Activated T-cell treated with anti-CD3 and anti-CD28 coated beads, Interleukin-2, amount 50 U/mL, for 72 hours (primary cell): ENCODE results near the gene ARHGAP27. TPM values are rescaled to one million over a fixed set of nuclear protein-coding genes. Genes with fewer than 3 reads are reported as not detected.

Experiments
- ATAC-seq, 2 donors: fragments of 150-1000 bp; cut with Tn5 transposase; replicated peaks in 1 of 2; 2 replicates each; pipeline ENCODE4 v1.10.0; 2021; ENCODE audit warnings: moderate library complexity in 2 of 2, mild to moderate bottlenecking in 1 of 2
- DNase-seq, 2 donors: peaks; one replicate each; pipeline ENCODE4 v3.0.0; 2021 to 2022; ENCODE audit warnings: mixed read lengths in 1 of 2
- H3K27ac Mint-ChIP-seq: one replicate; pipeline ENCODE4 v1.8.0; 2022; ENCODE audit warnings: mild to moderate bottlenecking, moderate library complexity, mixed read lengths
- H3K27me3 Mint-ChIP-seq: one replicate; pipeline ENCODE4 v1.8.0; 2022; ENCODE audit warnings: low read depth, mixed read lengths
- H3K36me3 Mint-ChIP-seq, 2 donors: one replicate each; pipeline ENCODE4 v1.8.0; 2022; ENCODE audit warnings: mixed read lengths in 2 of 2, mild to moderate bottlenecking in 1 of 2; ENCODE audit not compliant: insufficient read depth in 2 of 2
- H3K4me1 Mint-ChIP-seq: one replicate; pipeline ENCODE4 v1.8.0; 2022; ENCODE audit warnings: low read depth, mixed read lengths
- H3K4me3 Mint-ChIP-seq, 2 donors: one replicate each; pipeline ENCODE4 v1.8.0; 2022; ENCODE audit warnings: mild to moderate bottlenecking in 2 of 2, mixed read lengths in 2 of 2, moderate library complexity in 2 of 2
- H3K9me3 Mint-ChIP-seq, 2 donors: one replicate each; pipeline ENCODE4 v1.8.0; 2022; ENCODE audit warnings: mixed read lengths in 2 of 2
- total RNA-seq, 2 donors: library from RNA; stranded (reverse); gene quantifications; one replicate each; pipeline ENCODE4 v1.2.3, GENCODE V29; 2022

The ARHGAP27 gene
- total RNA-seq, 2 donors from 2014 or later, result 41.4 to 42.6 TPM

DNA sequence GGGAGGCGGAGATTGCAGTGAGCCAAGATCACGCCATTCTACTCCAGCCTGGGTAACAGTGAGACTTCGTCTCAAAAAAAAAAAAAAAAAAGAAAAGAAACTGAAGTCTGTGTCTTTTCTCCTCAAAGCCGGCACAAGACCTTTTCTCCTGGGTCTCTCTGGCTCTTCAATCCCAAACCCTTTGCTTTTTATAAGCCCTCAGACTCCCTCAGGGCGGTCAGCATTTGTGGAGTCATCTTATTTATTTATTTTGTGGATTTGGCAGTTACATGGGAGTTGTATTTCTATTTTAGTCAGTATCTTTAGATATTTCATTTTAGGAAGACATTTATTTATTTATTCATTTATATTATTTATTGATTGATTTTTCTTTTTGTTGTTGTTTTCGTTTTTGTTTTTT lies 58.2 kb downstream of the ARHGAP27 start:
- no peak overlapping the region for H3K4me3 Mint-ChIP-seq
- peaks cover 22% of the 10 kb centered on the region for H3K27me3 Mint-ChIP-seq
- no peak overlapping the region for H3K27ac Mint-ChIP-seq
- DNase-seq (no peak), ATAC-seq (no peak)
- H3K4me1 Mint-ChIP-seq, result peaks cover 25% of the 10 kb centered on the region
- H3K9me3 Mint-ChIP-seq, result no peaks in the 10 kb centered on the region
- H3K36me3 Mint-ChIP-seq, result no peaks in the 10 kb centered on the region

GRCh38 chr17:45372325-45372869 lies 60.3 kb downstream of the ARHGAP27 start:
- Mint-ChIP-seq H3K9me3 (no peaks in the 10 kb centered on the region), H3K27ac (no peak overlapping the region), H3K4me1 (peaks cover 22% of the 10 kb centered on the region), H3K4me3 (peak overlapping the region; percentile 60 to 72), H3K36me3 (no peaks in the 10 kb centered on the region), H3K27me3 (peaks cover 26% of the 10 kb centered on the region)
- ATAC-seq (no peak), DNase-seq (no peak)

- Mint-ChIP-seq H3K4me3 (peak overlapping the region; percentile 60 to 72), H3K9me3 (no peaks in the 10 kb centered on the region), H3K4me1 (peaks cover 22% of the 10 kb centered on the region), H3K27me3 (peaks cover 25% of the 10 kb centered on the region), H3K27ac (no peak overlapping the region), H3K36me3 (no peaks in the 10 kb centered on the region)
- ATAC-seq, result peak; percentile 95 to 97
- peak; percentile 74 to 79 for DNase-seq
Observed at GRCh38 chr17:45371414-45372324, 61.0 kb downstream of the ARHGAP27 start.

DNA sequence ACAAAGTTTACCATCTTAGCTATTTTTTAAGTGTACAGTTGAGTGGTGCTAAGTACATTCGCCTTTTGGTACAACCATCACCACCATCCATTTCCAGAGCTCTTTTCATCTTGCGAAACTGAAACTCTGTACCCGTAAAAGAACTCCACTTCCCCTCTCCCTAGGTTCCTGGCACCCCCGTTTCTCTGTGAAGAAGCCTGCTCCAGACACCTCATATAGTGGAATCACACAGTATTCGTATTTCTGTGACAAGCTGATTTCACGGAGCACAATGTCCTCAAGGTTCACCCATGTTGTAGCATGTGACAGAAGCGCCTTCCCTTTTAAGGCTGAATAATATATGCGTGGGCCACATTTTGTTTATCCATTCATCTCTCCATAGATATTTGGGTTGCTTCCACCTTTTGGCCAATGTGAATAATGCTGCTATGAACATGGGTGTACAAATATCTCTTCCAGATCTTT lies 61.7 kb downstream of the ARHGAP27 start:
- no peak overlapping the region for H3K27ac Mint-ChIP-seq
- peak overlapping the region; percentile 9 to 60 for H3K4me3 Mint-ChIP-seq
- H3K27me3 Mint-ChIP-seq, result peaks cover 25% of the 10 kb centered on the region
- ATAC-seq (no peak), DNase-seq (no peak)
- H3K9me3 Mint-ChIP-seq, result no peaks in the 10 kb centered on the region
- H3K36me3 Mint-ChIP-seq, result no peaks in the 10 kb centered on the region
- peaks cover 22% of the 10 kb centered on the region for H3K4me1 Mint-ChIP-seq

DNA sequence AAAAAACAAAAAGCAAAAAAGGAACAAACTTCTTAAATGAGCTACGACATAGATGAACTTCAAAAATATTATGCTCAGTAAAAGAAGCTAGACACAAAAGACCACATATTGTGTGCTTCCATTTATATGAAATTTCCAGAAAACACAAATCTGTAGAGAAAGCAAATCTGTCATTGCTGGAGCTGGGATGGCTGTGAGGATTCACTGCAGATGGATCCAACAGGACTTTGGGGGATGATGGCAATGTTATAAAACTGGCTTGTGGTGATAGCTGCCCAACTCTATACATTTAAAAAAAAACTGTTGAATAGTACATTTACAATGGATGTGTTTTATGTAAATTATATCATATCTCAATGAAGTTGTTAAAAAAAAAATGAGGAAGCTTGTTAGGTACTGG lies 63.2 kb downstream of the ARHGAP27 start:
- no peaks in the 10 kb centered on the region for H3K36me3 Mint-ChIP-seq
- H3K27me3 Mint-ChIP-seq, result peaks cover 30% of the 10 kb centered on the region
- no peak for ATAC-seq

GRCh38 chr17:45368651-45369050 lies 64.0 kb downstream of the ARHGAP27 start:
- Mint-ChIP-seq H3K9me3 (no peaks in the 10 kb centered on the region), H3K4me3 (no peak overlapping the region), H3K4me1 (peaks cover 22% of the 10 kb centered on the region), H3K27me3 (peaks cover 30% of the 10 kb centered on the region), H3K36me3 (peaks cover 0 to under 1% of the 10 kb centered on the region in 2 donors), H3K27ac (no peak overlapping the region)
- ATAC-seq (no peak), DNase-seq (no peak)

More for the DNA sequence above, 63.2 kb downstream of the ARHGAP27 start:
- Mint-ChIP-seq H3K4me1 (peaks cover 22% of the 10 kb centered on the region), H3K27ac (no peak overlapping the region), H3K9me3 (no peaks in the 10 kb centered on the region), H3K4me3 (no peak overlapping the region)
- DNase-seq, result no peak

DNA sequence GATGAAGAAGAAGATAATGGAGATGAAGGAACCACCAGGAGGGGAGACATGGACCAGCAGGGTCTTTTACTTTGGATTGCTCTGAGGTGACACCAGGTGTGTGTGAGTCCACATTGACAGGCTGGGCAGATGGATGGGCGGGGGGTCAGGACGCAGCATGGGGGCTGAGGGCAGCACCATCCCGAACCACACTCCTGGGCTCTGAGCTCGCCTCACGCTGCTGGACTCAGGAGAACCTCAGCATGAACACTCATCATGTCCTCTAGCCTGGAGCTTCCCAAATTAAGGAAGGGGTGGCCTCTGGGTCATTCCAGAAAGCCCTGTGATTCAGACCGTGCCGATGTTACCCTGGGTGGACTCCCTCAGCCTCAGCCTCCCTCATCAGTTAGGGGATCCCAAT lies 65.5 kb downstream of the ARHGAP27 start:
- Mint-ChIP-seq H3K4me3 (no peak overlapping the region), H3K36me3 (peaks cover 4% of the 10 kb centered on the region in 2 donors), H3K27ac (no peak overlapping the region), H3K27me3 (peaks cover 32% of the 10 kb centered on the region), H3K4me1 (peaks cover 17% of the 10 kb centered on the region), H3K9me3 (peaks cover 0 to 8% of the 10 kb centered on the region in 2 donors)
- ATAC-seq, result no peak
- no peak for DNase-seq

DNA sequence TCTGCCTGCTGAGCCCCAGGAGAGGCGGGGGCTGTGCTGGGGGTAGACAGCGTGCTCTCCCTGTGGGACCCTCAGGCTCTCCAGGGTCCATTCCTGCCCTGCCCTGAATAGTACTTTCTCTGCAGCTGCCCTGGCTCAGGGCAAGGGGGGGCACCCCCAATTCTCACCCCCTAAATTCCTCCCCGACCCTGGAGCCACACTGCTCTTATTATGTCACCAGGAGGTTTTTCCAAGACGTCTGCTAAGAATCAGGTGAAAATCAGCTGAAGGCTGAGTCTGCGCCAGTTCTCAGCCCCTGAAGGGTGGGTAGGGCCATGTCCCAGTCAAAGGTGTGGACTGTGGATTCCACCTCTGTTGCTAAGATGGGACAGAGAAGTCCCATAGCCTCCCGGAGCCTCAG lies 66.0 kb downstream of the ARHGAP27 start:
- peaks cover 4% of the 10 kb centered on the region in 2 donors for H3K36me3 Mint-ChIP-seq
- no peak for ATAC-seq
- peaks cover 0 to 8% of the 10 kb centered on the region in 2 donors for H3K9me3 Mint-ChIP-seq
- H3K27me3 Mint-ChIP-seq, result peaks cover 29% of the 10 kb centered on the region
- H3K27ac Mint-ChIP-seq, result no peak overlapping the region
- peaks cover 12% of the 10 kb centered on the region for H3K4me1 Mint-ChIP-seq
- no peak overlapping the region for H3K4me3 Mint-ChIP-seq
- DNase-seq, result no peak

DNA sequence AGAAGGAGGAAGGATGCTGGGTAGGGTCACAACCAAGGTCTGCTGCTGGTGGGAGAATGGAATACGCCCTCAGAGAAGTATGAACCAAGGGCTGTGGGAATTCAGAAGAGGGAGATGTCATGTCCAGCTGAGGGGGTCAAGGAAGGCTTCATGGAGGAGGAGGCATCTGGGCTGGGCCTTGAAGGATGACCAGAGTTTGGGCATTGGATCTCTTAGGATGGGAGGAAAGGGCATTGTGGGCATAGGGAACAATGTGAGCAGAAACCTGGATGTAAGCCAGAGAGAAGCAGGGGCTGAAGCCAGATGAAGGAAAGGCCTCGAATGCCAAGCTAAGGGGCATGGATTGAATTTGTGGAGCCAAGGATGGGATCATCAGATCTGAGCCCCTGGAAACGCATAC lies 66.6 kb downstream of the ARHGAP27 start:
- peaks cover 29% of the 10 kb centered on the region for H3K27me3 Mint-ChIP-seq
- H3K9me3 Mint-ChIP-seq, result peaks cover 0 to 8% of the 10 kb centered on the region in 2 donors
- H3K4me1 Mint-ChIP-seq, result peaks cover 5% of the 10 kb centered on the region
- H3K36me3 Mint-ChIP-seq, result peaks cover 4% of the 10 kb centered on the region in 2 donors
- ATAC-seq (no peak), DNase-seq (no peak)
- H3K27ac Mint-ChIP-seq, result no peak overlapping the region
- H3K4me3 Mint-ChIP-seq, result no peak overlapping the region

- ATAC-seq (no peak), DNase-seq (no peak)
- Mint-ChIP-seq H3K36me3 (peaks cover 4% of the 10 kb centered on the region in 2 donors), H3K9me3 (peaks cover 0 to 8% of the 10 kb centered on the region in 2 donors), H3K27ac (no peak overlapping the region), H3K4me1 (no peaks in the 10 kb centered on the region), H3K4me3 (no peak overlapping the region), H3K27me3 (peaks cover 29% of the 10 kb centered on the region)
Observed at GRCh38 chr17:45364531-45365390, 67.9 kb downstream of the ARHGAP27 start.

GRCh38 chr17:45363498-45363897 lies 69.2 kb downstream of the ARHGAP27 start:
- Mint-ChIP-seq H3K27ac (no peak overlapping the region), H3K4me3 (no peak overlapping the region), H3K4me1 (no peaks in the 10 kb centered on the region), H3K27me3 (peaks cover 19% of the 10 kb centered on the region), H3K9me3 (peaks cover 0 to 8% of the 10 kb centered on the region in 2 donors), H3K36me3 (peaks cover 4% of the 10 kb centered on the region in 2 donors)
- DNase-seq (no peak), ATAC-seq (no peak)

DNA sequence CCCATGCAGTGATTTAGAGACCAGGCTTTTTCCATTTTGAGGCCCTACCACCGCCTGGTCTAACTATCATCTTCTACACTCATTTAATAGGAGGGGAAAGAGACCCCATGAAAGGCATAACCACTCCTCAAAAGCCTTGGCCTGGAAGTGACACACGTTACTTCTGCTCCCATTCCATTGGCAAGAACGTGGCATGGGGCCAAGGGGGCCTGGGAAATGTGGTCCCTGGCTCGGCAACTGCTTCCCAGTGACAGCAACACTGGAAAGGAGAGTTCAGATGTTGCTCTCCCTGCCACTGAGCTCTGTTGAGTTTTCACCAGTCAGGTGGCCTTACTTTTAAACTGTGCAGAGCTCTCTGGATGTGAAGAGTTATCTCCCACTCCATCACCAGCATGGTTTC lies 70.7 kb downstream of the ARHGAP27 start:
- Mint-ChIP-seq H3K4me3 (no peak overlapping the region), H3K36me3 (peaks cover 4% of the 10 kb centered on the region in 2 donors), H3K27ac (no peak overlapping the region), H3K9me3 (peaks cover 0 to 8% of the 10 kb centered on the region in 2 donors), H3K4me1 (peaks cover 13% of the 10 kb centered on the region), H3K27me3 (peaks cover 14% of the 10 kb centered on the region)
- ATAC-seq, result no peak
- no peak for DNase-seq

DNA sequence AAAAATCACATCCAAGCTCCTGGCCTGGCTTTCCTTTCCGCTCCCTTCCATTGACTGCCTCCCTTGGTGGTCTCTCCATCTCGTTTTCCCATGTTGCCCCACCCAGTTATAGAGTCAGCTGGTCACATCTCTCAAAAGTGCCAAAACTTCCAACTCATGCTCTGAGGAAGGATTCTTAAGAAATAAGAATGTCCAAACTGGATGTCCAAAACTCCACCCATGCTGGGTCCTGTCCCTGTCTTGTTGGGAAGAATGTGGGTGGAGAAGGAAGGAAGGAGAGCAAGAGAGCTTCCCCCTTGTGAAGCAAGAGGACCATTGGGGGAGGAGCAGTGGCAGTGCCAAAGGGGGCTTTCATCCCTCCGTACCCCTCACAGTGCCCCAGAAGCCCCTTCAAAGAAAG lies 71.2 kb downstream of the ARHGAP27 start:
- Mint-ChIP-seq H3K27me3 (peaks cover 14% of the 10 kb centered on the region), H3K4me1 (peaks cover 19% of the 10 kb centered on the region), H3K36me3 (peaks cover 4% of the 10 kb centered on the region in 2 donors), H3K9me3 (peaks cover 0 to 8% of the 10 kb centered on the region in 2 donors), H3K27ac (no peak overlapping the region), H3K4me3 (no peak overlapping the region)
- ATAC-seq (no peak), DNase-seq (no peak)
